HUDEP-2 (cell line): ENCODE data around the gene MAP2K5.

ENCODE experiments used
- DNase-seq, 76 experiments: peaks; one replicate each; lab custom pipeline; 2025; ENCODE audit not compliant: unreplicated experiment in 76 of 76; lab: John Stamatoyannopoulos, UW

The MAP2K5 gene

GRCh38 chr15:67556976-67557570 lies 14.6 kb downstream of the MAP2K5 start:
- DNase-seq: no peak

DNA sequence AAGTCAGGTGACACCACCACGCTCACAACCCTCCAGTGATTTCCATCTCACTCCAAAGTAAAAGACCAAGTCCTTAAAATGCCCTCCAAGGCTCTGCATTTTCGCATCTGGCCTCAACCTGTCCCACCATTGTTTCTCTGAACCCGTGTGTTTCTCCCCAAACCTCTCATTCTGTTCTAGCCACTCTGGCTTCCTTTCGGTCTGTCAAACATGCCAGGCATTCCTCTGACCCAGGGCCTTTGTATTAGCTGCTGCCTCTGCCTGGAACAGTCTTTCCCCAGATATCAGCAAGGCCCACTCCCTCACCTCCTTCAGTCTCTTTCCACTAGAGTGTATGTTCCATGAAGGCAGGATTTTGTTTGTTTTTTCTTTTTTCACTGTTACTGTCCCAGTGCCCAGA lies 16.0 kb downstream of the MAP2K5 start:
- no peak for DNase-seq

- no peak for DNase-seq
Observed at GRCh38 chr15:67559158-67559557, 16.7 kb downstream of the MAP2K5 start.

- no peak for DNase-seq
Observed at GRCh38 chr15:67559576-67559975, 17.1 kb downstream of the MAP2K5 start.

DNA sequence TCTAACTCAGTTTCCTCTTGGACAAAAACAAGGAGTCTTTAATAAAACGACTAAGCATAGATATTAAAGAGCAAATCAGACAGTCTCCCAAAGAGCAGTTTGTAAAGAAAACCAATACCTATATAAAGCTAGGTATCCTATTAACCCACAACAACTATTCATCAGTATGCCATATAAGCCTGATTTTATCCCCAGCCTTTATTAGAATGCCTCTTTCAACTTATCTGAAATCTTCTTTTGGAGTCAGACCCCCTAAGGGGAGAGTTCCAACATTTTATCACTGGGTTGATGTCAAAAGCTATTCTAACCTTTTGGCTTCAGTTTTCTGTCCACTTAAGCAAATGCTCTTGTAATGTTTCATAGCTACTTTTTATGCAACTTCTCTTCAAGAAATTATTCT lies 17.8 kb downstream of the MAP2K5 start:
- no peak for DNase-seq

GRCh38 chr15:67563092-67563491 lies 20.6 kb downstream of the MAP2K5 start:
- DNase-seq: no peak

- no peak for DNase-seq
Observed at GRCh38 chr15:67564021-67564967, 21.8 kb downstream of the MAP2K5 start.

- DNase-seq: no peak
Observed at GRCh38 chr15:67564968-67565345, 22.5 kb downstream of the MAP2K5 start.

DNA sequence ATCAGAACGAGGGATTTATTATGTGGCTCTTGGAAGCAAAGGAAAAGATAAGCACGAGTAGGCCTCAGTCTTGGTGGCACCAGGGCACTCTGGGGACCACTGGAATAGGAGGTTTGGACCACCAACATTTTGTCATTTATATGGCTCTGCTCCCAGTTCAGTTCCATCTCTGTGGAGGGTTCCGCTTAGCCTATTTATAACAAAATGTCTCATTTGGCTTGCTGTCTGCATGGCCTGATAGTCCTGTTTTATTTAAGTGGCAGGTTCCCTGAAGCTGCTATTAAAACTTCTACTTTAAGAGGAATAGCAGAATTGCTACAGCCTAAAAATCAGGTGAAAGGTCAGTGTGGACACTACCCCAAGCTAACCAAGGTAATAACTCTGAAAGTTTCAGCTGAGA lies 27.2 kb downstream of the MAP2K5 start:
- DNase-seq: no peak

DNA sequence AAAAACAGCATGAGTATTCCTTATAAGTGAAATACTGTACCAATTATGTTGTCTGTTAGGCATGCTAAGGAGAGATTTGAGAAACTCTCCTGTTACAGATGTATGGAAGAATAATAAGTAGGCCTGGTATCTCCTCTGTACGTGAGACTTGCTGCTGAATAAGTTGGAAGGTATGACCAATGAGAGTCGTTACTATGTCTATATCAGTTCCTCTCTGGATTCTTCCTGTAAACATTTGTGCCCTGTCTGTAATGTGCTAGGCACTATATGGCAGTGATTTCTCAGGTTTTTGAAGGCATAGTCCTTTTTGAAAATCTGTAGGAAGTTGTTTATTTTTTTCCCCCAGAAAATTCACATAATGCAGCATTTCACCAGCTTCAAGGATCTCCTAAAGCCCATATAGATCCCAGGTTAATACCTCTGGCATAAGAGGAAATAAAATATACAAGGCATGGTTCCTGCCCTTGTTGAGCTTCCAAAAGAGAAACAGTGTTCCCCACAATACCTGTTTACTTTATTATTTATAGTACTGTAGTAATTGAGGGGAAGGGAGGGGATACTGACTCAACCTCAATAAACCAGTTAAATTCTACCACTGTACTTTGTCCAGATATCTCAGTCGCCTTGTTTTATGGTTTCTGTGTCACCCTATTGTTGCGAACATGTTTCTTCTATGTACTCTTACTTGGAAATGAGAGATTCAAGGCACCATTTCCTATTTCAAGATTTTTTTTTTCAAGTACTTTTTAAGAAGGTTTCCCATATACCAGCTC lies 28.6 kb downstream of the MAP2K5 start:
- no peak for DNase-seq

DNA sequence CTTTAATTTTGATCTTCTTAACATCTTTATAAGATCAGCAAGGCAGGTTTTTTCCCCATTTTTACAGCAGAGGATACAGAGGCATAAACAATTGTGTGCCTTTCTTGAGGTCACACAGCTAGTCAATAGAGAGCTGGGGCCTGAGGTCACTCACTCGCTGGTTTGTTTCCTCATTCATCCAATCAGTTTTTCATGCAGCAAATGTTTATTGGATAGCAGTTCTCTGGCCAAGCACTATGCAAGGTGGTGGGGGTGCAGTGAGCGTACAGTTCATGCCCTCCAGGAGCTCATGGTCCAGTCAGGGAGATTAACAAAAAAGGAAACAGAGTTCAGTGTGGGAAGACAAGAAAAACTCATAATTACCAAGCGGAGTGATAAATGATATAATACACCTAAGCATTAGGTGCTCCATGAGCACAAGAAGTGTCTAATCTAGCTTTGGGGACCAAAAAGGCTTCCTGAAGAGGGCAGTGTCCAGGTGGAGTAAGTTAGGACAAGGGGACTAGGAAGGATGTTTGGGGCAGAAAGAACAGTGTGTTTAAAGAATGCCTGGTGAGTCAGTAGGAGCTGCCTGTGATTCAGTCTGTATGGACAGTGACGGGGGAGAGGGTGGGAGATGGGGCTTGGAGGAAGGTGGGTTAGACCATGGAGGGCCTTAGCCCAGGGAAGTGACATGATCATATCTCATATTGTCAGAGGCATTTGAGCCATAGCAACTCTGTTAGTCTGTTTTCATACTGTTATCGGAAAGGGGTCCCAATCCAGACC lies 29.3 kb downstream of the MAP2K5 start:
- DNase-seq: no peak

DNA sequence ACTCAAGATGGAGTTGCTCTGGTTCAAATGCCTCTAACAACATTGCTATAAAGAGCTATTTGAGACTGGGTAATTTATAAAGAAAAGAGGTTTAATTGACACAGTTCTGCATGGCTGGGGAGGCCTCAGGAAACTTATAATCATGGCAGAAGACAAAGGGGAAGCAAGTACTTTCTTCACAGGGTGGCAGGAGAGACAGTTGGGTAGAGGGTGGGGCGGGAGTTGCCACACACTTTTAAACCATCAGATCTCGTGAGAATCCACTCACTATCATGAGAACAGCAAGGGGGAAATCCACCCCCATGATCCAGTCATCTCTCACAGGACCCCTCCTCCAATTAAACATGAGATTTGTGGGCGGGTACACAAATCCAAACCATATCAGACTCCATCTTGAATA lies 30.7 kb downstream of the MAP2K5 start:
- DNase-seq: no peak

GRCh38 chr15:67575039-67575502 lies 32.6 kb downstream of the MAP2K5 start:
- no peak for DNase-seq

DNA sequence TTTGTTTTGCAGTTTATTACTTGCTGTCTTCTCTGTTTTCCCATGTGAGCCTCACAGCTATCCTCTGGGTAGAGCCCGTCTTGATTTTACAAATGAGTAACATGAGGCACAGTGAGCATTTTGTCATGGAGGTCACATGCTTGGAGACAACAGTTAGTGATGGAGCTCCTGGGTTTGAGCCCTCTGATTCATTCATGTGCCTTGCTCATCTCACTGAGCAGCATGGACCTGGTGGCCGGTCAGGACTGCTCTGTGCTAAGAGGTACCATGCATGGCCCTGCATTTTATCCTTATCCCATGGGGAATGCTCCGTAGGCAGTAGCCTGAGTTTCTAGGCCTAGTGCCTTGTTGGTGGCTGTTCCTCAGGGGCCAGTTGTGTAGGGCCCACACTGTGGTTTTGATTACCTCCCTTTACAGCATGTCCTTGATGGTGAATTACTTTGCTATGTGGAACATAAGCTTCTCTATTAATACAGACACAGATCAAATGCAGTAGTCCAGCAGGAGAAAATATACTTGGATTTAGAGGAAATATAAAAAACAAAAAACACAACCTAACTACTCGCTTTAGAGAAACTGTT lies 35.6 kb downstream of the MAP2K5 start:
- DNase-seq: no peak

- DNase-seq: no peak
Observed at GRCh38 chr15:67579164-67579563, 36.7 kb downstream of the MAP2K5 start.

DNA sequence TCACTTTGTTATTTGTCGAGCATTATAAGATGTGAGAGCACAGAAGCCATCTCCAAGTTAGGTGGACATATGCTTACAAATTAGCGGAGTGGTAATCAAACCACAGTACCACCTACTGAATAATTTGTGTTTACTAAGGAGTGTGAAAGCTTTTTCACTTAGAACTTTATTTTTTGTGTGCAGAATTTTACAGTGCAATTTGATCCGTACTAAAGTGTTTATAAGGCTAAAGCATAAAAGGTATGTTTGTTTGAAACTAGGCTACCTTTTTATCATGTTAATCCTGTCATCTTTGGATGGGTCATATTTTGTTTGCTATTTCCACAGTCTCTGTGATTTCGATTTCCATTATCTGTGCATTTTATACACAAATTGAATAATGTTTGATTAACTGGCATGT lies 37.5 kb downstream of the MAP2K5 start:
- DNase-seq: no peak

DNA sequence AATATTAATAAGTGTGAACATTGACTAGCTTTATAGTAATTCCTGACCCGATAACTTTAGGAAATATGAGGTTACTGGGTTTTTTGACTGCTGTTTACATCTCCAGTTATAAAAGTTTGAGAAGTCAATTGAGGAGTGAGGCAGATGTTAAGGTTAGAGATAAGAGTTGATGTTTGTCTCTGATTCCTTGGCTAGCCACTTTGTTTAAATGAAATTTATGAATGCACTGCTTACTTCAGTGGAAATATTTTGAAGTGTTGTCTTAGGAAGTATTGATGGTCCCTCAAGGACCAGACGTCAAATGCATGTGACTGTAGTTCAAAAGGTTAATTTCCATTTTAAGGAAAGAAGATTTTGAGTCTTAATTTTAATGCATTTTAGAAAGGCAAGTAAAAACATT lies 41.7 kb downstream of the MAP2K5 start:
- no peak for DNase-seq

GRCh38 chr15:67585681-67586080 lies 43.2 kb downstream of the MAP2K5 start:
- no peak for DNase-seq

DNA sequence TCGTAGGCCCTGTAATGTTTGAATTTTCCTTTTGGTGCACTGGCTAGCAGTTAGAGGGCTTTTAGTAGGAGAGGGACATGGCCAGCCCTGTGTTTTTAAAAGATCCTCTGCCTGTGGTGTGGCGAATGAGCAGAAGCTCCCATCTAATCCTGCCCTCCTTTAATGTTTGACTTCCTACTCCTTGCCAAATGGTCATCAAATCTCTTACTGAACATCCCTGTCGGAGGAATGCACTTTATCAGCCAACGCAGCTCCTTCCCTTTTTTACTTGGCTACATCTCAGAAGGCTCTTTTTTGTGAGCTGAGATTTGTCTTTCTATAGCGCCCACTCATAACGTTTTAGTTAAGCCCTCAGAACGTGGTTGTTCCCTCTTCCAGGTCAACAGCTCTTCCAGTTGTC lies 44.8 kb downstream of the MAP2K5 start:
- no peak for DNase-seq

GRCh38 chr15:67587754-67588153 lies 45.3 kb downstream of the MAP2K5 start:
- no peak for DNase-seq
